Heart left ventricle (tissue), 13 donors: ENCODE results near the gene PRR13.
"Not testable (repeated sequence)": the region's sequence is repeated elsewhere in the genome, so short reads cannot be mapped to it uniquely, and the experiment has no call there.

Experiments used
- POLR2A ChIP-seq, 2 donors: fragments of 450-650 bp; IDR thresholded peaks; one replicate each; pipeline ENCODE4 v1.6.1; 2017; ENCODE audit warnings: antibody characterized with exemption in 2 of 2, mild to moderate bottlenecking in 2 of 2, moderate library complexity in 2 of 2
- TF ChIP-seq, protein P1 (sequence below), 12 donors: fragments of 200-600 bp; sonication (generic) in 4 of 12; IDR thresholded peaks; one replicate each; pipeline versions ENCODE4 v1.5.0 to v1.8.0; 2018 to 2022; ENCODE audit warnings: antibody characterized with exemption in 12 of 12, mild to moderate bottlenecking in 5 of 12
- donor health status: ischemic (EF 13 %, LVEDD 7.1; RV severe dilation, severe dysfunction).
- donor health status: DM: no; HTN: yes; CAD: no.
- donor health status: DM: no; HTN: no; CAD: no.
- donor health status: ischemic (EF 25% LVEDD 6.9; RV normal size, moderate dysfunction).
- donor health status: ischemic (EF 25% LVEDD 5.7; RV mildly dilated, moderate dysfunction).
- donor health status: ischemic (EF 35%, LVEDD 5.7; RV mildly dilated, moderate dysfunction).
- donor health status: nonischemic (EF 11% LVEDD 7.7; RV severe dilation, severe dysfunction).
- donor health status: DM: yes; HTN: yes; CAD: no.
- donor health status: PGD.
- donor health status: ischemic (EF 29% LVEDD 5.4; RV normal size, mild dysfunction).
- donor health status: nonischemic (EF 23%, LVEDD 6.1; RV moderate dilation, normal function).

DNA sequence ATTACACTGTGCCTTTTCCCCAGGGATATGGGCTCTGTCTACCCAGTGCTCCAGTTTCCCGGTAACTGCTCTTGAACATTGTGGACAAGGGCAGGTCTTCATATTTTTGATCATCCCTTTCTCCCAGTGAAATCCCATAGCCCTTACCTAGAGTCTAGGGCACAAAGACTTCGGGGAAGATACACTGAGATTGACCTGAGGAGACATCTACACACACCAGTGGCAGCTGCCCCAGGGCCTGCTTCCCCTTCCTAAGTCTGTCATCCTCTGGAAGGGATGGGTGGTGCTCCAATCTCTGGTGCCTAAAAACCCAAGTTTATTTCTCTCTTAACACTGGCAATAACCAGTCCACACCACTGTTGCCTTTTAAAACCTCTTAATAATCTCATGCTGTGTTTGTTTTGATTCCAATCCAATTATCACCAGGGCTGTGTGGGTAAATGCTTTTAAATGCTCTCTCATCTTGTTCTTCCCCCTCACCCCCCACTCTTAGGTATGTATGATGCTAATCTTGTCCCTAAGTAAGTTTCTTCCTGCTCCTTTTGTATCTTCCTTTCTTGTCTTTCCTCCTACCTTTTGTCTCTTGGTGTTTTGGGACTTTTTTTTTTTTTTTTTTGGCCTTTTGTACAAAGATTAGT, 25.7 kb upstream of the PRR13 start:
- TF ChIP-seq, protein P1, sequence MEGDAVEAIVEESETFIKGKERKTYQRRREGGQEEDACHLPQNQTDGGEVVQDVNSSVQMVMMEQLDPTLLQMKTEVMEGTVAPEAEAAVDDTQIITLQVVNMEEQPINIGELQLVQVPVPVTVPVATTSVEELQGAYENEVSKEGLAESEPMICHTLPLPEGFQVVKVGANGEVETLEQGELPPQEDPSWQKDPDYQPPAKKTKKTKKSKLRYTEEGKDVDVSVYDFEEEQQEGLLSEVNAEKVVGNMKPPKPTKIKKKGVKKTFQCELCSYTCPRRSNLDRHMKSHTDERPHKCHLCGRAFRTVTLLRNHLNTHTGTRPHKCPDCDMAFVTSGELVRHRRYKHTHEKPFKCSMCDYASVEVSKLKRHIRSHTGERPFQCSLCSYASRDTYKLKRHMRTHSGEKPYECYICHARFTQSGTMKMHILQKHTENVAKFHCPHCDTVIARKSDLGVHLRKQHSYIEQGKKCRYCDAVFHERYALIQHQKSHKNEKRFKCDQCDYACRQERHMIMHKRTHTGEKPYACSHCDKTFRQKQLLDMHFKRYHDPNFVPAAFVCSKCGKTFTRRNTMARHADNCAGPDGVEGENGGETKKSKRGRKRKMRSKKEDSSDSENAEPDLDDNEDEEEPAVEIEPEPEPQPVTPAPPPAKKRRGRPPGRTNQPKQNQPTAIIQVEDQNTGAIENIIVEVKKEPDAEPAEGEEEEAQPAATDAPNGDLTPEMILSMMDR (IDR thresholded peaks at IDR 0.05), result not testable (repeated sequence)
- not testable (repeated sequence) for TF ChIP-seq POLR2A (IDR thresholded peaks at IDR 0.05)
